Right cardiac atrium (tissue), 5 donors: Measurements from ENCODE around the gene TRPC4. TPM values are rescaled to one million over a fixed set of nuclear protein-coding genes. Genes with fewer than 3 reads are reported as not detected.

Experiments
- ATAC-seq, 2 donors: fragments of 200-7000 bp; cut with Tn5 transposase; one replicate each; pipeline versions ENCODE4 v1.8.0 to v1.9.1; 2020; ENCODE audit warnings: moderate library complexity in 2 of 2, mild to moderate bottlenecking in 1 of 2
- DNase-seq, 3 donors: peaks; one replicate each; pipeline ENCODE4 v3.0.0-alpha.2; 2020
- H3K27ac ChIP-seq: one replicate; pipeline ENCODE4 v1.5.1; 2013; ENCODE audit warnings: mild to moderate bottlenecking, low read length, control low read depth, moderate library complexity
- H3K27me3 ChIP-seq: one replicate; pipeline ENCODE4 v1.6.1; 2013; ENCODE audit not compliant: control insufficient read depth, insufficient read depth
- H3K4me1 ChIP-seq: one replicate; pipeline ENCODE4 v1.6.1; 2013; ENCODE audit warnings: low read length; ENCODE audit not compliant: control insufficient read depth, insufficient read depth
- H3K4me3 ChIP-seq: one replicate; pipeline ENCODE4 v1.5.1; 2013; ENCODE audit warnings: low read length, control low read depth
- H3K9me3 ChIP-seq: one replicate; pipeline ENCODE4 v1.6.1; 2013; ENCODE audit warnings: low read length; ENCODE audit not compliant: control insufficient read depth
- WGBS: extraction: QIAGEN DNeasy Blood & Tissue Kit; methylation state at CpG from one replicate; pipeline ENCODE4 v1.1.7; 2013; 5-methylcytosine and 5-hydroxymethylcytosine counted together
- intact Hi-C, 4 donors: fragments of 100-400 bp; cut with DNase I; formaldehyde crosslinking; loops; one replicate each; pipeline versions ENCODE4 v1.11.0 to v1.14.0; 2022 to 2023
- polyA plus RNA-seq: library from polyadenylated mRNA; stranded (reverse); fragments of 200-250 nt; gene quantifications from one replicate; pipeline ENCODE4 v1.2.3, GENCODE V29; 2013
- total RNA-seq, 4 donors: library from RNA; stranded (reverse); fragmentation: NEBNext Ultra II Directional; extraction: Animal tissue kit (Norgen Biotek cat#: 25700); gene quantifications; one replicate each; pipeline ENCODE4 v1.2.1, GENCODE V29; 2021
- donor health status: healthy with polysubstance abuse.
- donor health status: DM: no; HTN: yes; CAD: no.
- donor health status: DM: no; HTN: no; CAD: no.
- donor health status: DM: no; HTN: yes; CAD: no; lungs with severe emphysema.
- donor health status: DM: yes; HTN: yes; CAD: no.

TRPC4 gene
- total and polyA plus RNA-seq, 5 donors, result 1.4 to 4.6 (median 4.3) TPM

DNA sequence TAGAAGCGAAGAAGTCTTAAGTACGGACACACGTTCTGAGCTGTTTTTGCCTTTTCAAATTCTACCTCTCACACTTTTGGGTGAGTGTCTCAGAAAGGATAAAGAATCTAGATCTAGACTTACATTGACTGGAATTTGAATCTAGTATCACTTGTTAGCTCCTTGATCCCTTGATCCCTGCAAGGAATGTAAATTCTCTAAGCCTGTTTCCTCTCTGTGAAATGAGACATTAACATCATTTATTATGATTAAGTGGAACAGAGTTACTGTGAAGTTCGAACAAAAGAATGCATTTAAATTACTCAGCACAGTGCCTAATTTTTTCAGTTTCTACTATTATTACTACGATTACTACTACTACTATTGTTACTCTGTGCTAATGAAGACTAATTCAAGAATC is 184.4 kb downstream of the TRPC4 start:
- 84% methylated on average over 5 of the region's 5 CpGs for WGBS
- no peak overlapping the region for H3K4me3 ChIP-seq
- H3K9me3 ChIP-seq, result no peaks in the 10 kb centered on the region
- H3K27ac ChIP-seq, result no peak overlapping the region
- no peaks in the 10 kb centered on the region for H3K4me1 ChIP-seq
- no peaks in the 10 kb centered on the region for H3K27me3 ChIP-seq
- DNase-seq, result no peak
- ATAC-seq, result no peak
- intact Hi-C loops, result no loop called here

DNA sequence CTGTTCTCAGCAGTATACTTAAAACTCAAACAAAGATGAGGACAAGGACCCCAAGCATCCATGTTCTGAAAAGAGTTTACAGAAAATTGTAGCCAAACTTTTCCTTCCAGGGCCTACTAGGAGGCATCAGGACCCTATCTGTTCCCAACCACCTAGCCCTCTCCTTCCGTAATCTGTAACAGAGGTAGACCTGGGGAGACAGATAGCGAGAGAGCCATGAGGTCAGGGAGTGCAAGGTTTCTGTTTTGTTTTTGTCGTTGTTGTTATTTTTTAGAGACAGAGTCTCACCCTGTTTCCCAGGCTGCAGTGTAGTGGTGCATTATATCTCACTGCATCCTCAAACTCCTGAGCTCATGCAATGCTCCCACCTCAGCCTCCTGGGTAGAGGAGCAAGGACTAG is 187.1 kb downstream of the TRPC4 start:
- Histone ChIP-seq H3K9me3 (no peaks in the 10 kb centered on the region), H3K27me3 (no peaks in the 10 kb centered on the region), H3K4me1 (no peaks in the 10 kb centered on the region), H3K27ac (no peak overlapping the region), H3K4me3 (no peak overlapping the region)
- 88% methylated on average over 3 of the region's 3 CpGs for WGBS
- no peak for ATAC-seq
- no peak for DNase-seq
- intact Hi-C loops, result no loop called here

DNA sequence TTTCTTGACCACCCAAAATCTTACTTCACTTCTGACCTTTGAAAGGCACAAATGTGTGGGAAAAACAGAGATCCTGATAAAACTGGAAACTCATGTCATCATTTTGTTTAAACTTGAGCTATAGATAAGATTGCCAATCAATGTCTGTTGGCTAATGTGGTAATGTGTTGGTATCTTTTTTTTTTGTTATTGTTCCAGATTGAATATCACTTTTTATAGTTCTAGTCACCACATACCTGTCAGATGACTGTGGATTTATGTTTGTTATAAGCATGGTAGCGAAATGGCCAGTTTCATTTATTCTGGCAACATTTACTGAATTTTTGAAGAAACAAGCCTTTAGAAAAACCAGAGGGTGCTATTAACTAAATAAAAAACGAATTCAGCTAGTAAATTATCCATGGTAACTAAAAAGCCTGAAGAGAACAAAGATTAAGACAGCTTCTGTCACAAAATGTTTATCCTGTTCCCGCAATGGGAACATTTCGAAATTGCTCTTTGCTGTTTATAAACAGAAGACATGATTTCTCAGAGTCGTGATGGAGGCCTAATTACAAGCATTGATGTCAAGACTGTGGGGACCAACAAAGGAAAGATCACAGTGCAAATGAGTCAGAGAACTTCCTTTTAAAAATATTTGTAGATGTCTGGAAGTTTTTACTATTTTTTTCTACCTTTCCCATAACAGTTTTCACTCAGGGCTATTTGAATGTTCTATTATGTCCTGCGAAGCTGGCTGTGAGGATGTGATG is 188.1 kb downstream of the TRPC4 start:
- intact Hi-C loops, result no loop called here
- DNase-seq (no peak), ATAC-seq (peak in 1 of 2 donors; percentile 45)
- Histone ChIP-seq H3K27ac (no peak overlapping the region), H3K4me1 (no peaks in the 10 kb centered on the region), H3K27me3 (no peaks in the 10 kb centered on the region), H3K4me3 (no peak overlapping the region), H3K9me3 (no peaks in the 10 kb centered on the region)
- WGBS, result 55% methylated on average over 6 of the region's 6 CpGs

DNA sequence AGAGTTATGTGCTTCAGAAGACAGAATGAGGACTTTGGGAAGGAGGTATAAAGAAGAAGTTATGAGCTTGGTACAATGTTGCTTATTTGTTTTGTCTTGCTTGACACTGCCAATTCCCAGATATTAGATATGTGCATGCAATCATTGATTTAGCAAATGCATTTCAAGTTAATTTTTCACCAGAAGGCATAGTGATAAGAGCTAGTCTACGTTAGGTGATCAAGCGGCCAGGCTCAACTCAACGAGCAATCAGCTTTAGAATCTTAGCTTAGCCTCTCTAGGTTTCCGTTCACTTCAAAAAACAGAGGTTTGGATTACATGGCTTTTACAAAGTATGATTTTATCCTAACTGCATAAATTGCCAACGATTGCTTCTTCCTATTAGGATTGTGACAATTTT is 189.4 kb downstream of the TRPC4 start:
- H3K27me3 ChIP-seq, result no peaks in the 10 kb centered on the region
- WGBS, result 85% methylated on average over 5 of the region's 5 CpGs

DNA sequence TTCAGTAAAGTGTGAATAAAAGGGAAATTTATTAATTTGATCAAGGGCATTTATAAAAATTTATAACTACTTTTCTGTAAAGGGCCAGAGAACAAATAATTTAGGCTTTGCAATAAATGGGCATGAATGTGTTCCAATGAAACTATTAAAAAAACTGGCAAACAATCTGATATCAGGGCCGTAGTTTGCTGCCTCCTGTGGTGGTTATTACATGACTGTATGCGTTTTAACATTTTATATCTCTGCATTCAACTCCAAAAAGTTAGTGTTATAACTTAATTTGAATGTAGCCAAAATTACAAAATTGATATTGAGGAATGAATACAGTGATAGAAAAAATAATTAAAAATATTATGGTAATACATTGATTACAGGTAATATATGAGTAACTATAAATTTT is 190.5 kb downstream of the TRPC4 start:
- intact Hi-C loops, result no loop called here
- no peaks in the 10 kb centered on the region for H3K27me3 ChIP-seq
- 61% methylated on average over 2 of the region's 2 CpGs for WGBS
- no peaks in the 10 kb centered on the region for H3K4me1 ChIP-seq
- no peak for ATAC-seq
- DNase-seq, result no peak
- H3K27ac ChIP-seq, result no peak overlapping the region
- H3K4me3 ChIP-seq, result no peak overlapping the region
- no peaks in the 10 kb centered on the region for H3K9me3 ChIP-seq

More for the DNA sequence above, 189.4 kb downstream of the TRPC4 start:
- no peaks in the 10 kb centered on the region for H3K9me3 ChIP-seq
- no peak for DNase-seq
- no peaks in the 10 kb centered on the region for H3K4me1 ChIP-seq
- intact Hi-C loops, result no loop called here
- no peak overlapping the region for H3K4me3 ChIP-seq
- ATAC-seq, result no peak
- no peak overlapping the region for H3K27ac ChIP-seq

DNA sequence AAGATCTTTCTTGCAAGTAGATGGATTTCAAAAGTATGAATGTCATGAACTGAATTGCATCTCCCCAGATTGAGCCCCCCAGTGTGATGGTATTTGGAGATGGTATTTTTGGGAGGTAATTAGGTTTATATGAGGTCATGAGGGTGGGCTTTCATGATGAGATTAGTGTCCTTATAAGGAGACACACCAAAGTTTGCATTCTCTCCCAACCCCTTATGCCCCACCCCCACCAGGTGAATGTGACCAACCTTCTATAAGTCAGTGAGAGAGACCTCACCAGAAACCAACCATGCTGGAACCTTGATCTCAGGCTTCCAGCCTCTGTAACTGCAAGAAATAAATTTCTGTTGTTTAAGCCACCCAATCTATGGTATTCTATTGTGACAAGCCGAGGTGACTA is 199.7 kb downstream of the TRPC4 start:
- DNase-seq (no peak), ATAC-seq (no peak)
- Histone ChIP-seq H3K4me3 (no peak overlapping the region), H3K27me3 (no peaks in the 10 kb centered on the region), H3K27ac (no peak overlapping the region), H3K4me1 (no peaks in the 10 kb centered on the region), H3K9me3 (no peaks in the 10 kb centered on the region)
- WGBS, result 89% methylated on average over 1 of the region's 1 CpG
- intact Hi-C loops, result no loop called here

DNA sequence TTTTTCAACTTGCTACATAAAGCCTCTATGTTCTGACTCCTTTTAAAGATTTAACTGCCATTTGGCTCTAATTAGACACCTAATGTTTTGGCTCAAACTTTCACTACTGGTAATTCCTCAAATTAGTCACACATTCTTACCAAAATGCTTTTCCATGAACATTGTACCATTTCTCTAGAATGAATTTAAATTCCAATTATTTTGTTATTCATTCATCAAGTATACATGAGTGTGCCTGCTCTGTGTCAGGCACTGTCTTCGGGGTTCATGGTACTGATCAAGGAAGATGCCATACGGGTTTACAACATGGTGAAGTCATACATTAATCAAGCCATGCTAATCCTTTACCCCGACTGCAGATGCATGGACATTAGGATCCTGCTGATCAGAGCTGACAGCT is 201.9 kb downstream of the TRPC4 start:
- ATAC-seq, result no peak
- Histone ChIP-seq H3K4me1 (no peaks in the 10 kb centered on the region), H3K27ac (no peak overlapping the region), H3K4me3 (no peak overlapping the region), H3K9me3 (no peaks in the 10 kb centered on the region), H3K27me3 (no peaks in the 10 kb centered on the region)
- no peak for DNase-seq
- 63% methylated on average over 3 of the region's 3 CpGs for WGBS
- intact Hi-C loops, result no loop called here

DNA sequence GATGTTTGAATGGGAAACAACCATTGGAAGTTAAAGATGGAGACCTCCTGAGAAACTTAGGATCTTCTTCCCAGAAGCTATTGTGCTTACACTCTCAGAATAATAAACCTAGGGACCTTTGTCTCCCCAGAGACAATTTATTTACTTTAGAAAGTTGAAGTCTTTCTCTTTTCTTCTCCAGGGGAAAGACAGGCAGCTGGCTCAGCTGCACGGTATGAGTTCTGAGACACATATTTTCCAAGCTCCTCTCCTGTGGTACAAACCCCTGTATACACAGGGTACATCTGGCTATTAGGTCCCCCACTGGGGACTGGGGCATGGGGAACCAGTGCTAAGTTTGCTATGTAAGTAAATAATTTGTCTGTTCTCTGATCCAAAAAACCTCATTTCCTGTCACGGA is 203.5 kb downstream of the TRPC4 start:
- intact Hi-C loops, result no loop called here
- WGBS, result 45% methylated on average over 2 of the region's 2 CpGs
- ATAC-seq, result no peak

DNA sequence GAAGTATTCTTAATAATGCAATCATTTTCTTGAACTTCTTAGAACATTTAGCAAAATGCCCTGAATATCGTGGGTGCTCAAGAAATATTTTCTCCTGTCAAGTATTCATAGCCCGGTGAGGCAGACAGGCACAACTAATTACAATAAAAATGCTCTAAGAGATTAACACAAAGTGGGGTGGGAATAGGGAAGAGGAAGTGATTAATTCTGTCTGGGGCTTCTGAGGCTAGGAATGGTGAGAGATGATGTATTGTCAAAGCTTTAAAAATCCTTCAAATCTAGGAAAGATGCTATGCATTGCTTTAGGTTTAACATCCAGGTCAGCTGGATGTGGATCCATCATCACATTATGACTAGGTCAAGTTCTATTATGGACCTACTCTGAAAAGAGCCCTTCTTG is 204.2 kb downstream of the TRPC4 start:
- Histone ChIP-seq H3K27ac (no peak overlapping the region), H3K9me3 (no peaks in the 10 kb centered on the region), H3K4me3 (no peak overlapping the region), H3K4me1 (no peaks in the 10 kb centered on the region), H3K27me3 (no peaks in the 10 kb centered on the region)
- DNase-seq, result no peak
- intact Hi-C loops, result no loop called here
- no peak for ATAC-seq
- 64% methylated on average over 2 of the region's 2 CpGs for WGBS

More for the DNA sequence above, 203.5 kb downstream of the TRPC4 start:
- Histone ChIP-seq H3K27me3 (no peaks in the 10 kb centered on the region), H3K4me3 (no peak overlapping the region), H3K9me3 (no peaks in the 10 kb centered on the region), H3K27ac (no peak overlapping the region), H3K4me1 (no peaks in the 10 kb centered on the region)
- no peak for DNase-seq

DNA sequence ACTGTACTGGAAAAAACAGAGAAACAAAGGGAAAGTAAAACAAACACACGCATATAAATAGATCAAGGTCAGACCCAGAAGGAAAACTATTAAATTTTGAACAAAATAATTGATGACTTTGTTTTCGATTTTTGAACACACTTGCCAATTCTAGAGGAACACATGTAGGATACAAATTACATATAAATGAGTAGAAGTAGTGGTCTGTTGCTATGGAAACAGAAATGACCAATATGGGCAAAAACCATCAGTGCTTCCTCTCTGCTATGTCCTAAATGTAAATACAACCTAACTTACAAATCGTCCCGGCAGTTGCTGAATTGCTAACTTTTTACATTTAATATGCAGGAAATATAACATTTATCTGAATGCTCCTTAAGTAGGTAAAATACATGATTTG is 205.8 kb downstream of the TRPC4 start:
- intact Hi-C loops, result no loop called here
- no peaks in the 10 kb centered on the region for H3K9me3 ChIP-seq
- H3K4me3 ChIP-seq, result no peak overlapping the region
- no peaks in the 10 kb centered on the region for H3K27me3 ChIP-seq
- 89% methylated on average over 4 of the region's 4 CpGs for WGBS
- H3K27ac ChIP-seq, result no peak overlapping the region
- ATAC-seq (no peak), DNase-seq (no peak)
- H3K4me1 ChIP-seq, result no peaks in the 10 kb centered on the region

DNA sequence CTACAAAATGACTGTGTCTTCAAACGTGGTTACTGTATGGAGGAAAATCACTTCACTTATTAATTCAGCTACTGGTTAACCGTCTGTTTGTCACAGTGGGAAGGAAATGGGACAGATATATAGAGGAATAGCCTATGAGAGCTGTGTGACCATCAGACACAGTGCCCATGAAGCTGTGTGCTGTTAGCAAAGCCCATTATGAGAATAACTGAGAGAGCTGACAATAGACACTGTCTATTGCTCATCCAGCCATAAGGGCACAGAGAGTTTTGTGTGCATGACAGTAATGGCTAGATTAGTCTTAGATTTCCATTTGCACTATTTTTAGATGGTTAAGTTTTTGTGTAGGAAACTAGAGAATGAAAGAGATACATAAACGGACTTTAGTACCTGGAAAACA is 206.9 kb downstream of the TRPC4 start:
- Histone ChIP-seq H3K4me1 (no peaks in the 10 kb centered on the region), H3K27ac (no peak overlapping the region), H3K9me3 (no peaks in the 10 kb centered on the region), H3K4me3 (no peak overlapping the region), H3K27me3 (no peaks in the 10 kb centered on the region)
- DNase-seq (no peak), ATAC-seq (no peak)
- intact Hi-C loops, result no loop called here
- WGBS, result 71% methylated on average over 3 of the region's 3 CpGs

DNA sequence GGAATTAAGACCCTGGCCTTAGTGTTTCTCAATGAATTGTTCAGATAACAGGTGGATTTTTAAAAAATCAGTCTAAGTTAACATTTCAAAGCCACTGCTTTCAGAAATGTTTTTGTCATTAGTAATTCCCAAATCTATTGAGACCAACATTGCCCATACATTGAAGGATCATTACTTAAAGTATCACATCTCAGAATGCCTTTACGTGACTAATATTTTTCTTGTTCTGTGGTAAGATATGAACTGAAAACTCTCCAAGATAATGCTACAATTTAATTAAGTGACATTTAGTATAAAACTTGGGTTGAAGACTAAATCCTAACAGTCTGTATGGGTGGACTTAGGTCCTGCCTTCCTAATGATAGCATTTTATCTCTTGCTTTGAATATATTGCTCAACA is 211.6 kb downstream of the TRPC4 start:
- no peak for ATAC-seq
- Histone ChIP-seq H3K9me3 (no peaks in the 10 kb centered on the region), H3K27ac (no peak overlapping the region), H3K4me3 (no peak overlapping the region), H3K27me3 (no peaks in the 10 kb centered on the region), H3K4me1 (no peaks in the 10 kb centered on the region)
- DNase-seq, result no peak
- 90% methylated on average over 1 of the region's 1 CpG for WGBS
- intact Hi-C loops, result no loop called here
